HG03095 (cell line): ENCODE measurements around the gene AAK1.
"Not testable (repeated sequence)": the region's sequence is repeated elsewhere in the genome, so short reads cannot be mapped to it uniquely, and the experiment has no call there.

Source experiments
- ATAC-seq: cut with Tn5 transposase; IDR thresholded peaks from one replicate; pipeline ENCODE4 v1.9.1; 2021; ENCODE audit warnings: moderate library complexity; ENCODE audit not compliant: unreplicated experiment

AAK1 gene

GRCh38 chr2:69459936-69460335, 183.6 kb downstream of the AAK1 start:
- ATAC-seq, result no peak

GRCh38 chr2:69456950-69457445, 186.5 kb downstream of the AAK1 start:
- ATAC-seq, result no peak

DNA sequence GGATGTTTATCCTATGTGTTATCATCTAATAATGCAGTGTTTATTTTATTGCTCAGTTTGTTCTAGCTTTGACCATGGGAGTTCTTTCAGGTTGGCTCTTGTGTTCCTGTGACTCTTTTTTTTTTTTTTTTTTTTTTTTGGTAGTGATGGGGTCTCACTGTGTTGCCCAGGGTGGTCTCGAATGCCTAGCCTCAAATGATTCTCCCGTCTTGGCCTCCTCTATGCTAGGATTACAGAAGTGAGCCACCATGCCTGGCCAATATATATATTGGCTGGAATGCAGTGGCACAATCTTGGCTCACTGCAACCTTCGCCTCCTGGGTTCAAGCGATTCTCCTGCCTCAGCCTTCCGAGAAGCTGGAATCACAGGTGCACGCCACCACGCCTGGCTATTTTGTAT, 187.4 kb downstream of the AAK1 start:
- ATAC-seq, result no peak

DNA sequence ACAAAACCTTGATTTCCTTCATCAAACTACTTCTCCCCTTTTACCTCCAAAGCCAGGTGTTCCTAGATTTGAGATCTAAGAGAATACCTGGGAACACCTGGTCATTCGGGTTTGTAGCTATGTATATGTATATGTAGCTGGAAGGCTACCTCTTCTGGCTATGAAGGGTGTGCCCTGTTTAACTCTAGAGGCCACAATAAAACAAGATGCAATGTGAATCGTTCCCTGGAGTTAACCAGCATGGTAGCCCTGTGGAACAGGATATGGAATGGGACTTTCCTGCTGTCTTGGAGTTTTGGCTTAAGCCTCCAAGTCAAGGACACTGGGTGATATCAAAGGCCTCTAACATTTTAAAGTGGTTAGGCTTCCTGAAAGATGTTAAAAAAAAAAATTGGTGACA, 188.6 kb downstream of the AAK1 start:
- ATAC-seq, result no peak

DNA sequence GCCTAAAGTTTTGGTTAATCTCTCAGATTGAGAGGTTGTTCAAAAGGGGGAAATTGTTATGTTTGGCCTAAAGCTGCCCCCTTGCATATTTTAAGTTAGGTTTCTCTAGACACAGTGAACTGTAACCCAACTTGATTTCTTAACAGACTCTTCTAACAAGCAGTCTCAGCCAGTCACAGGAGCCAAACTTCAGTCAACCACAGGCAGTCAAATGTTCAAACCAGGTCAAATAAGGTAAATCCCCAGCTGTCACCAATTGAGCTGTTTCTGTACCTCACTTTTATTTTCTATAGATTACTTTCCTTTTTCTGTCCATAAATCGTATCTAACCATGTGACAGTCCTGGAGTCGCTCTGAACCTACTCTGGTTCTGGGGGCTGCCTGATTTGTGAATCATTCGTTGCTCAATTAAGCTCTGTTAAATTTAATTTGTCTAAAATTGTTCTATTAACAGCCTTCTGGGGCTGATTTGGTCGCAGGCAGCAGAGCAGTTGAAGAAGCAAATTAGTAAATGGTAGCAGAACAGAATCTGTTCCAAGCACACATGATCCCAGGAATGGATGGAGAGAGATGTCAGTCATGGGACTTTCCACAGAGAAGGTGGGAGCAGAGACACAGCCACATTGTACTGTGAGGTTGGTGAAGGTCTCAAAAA, 189.9 kb downstream of the AAK1 start:
- peak; percentile 90 for ATAC-seq

GRCh38 chr2:69452687-69453086, 190.9 kb downstream of the AAK1 start:
- no peak for ATAC-seq

GRCh38 chr2:69450735-69451416, 192.7 kb downstream of the AAK1 start:
- no peak for ATAC-seq

DNA sequence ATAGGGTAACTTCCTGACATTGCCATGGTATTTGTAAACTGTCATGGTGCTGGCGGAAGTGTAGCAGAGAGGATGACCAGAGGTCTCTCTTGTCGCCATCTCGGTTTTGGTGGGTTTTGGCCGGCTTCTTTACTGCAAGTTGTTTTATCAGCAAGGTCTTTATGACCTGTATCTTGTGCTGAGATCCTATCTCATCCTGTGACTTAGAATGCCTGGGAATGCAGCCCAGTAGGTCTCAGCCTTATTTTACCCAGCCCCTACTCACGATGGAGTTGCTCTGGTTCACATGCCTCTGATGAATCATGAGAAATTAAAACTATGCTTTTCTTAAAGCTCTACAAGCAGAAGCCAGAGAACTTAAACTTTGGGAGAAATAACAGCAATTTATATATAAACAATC, 193.6 kb downstream of the AAK1 start:
- ATAC-seq, result no peak

DNA sequence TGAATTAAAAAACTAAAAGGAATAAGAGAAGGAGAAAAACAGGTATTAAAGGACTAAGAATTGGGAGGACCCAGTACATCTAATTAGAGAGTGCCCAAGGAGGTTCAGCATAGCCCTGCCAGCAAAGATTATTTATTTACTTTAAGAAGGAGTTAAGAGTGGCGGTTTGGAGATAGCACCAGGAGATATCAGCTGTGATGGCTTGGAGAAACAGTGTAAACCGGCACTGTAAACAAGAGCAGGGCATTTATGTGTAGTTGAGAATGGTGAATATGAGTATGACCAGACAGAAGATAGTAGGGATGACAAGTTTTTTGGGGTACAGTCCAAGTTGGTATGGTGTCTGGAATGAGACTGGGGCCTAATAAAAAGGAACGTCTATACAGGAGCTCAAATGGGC, 199.9 kb downstream of the AAK1 start:
- not testable (repeated sequence) for ATAC-seq

GRCh38 chr2:69439499-69439898, 204.0 kb downstream of the AAK1 start:
- not testable (repeated sequence) for ATAC-seq

DNA sequence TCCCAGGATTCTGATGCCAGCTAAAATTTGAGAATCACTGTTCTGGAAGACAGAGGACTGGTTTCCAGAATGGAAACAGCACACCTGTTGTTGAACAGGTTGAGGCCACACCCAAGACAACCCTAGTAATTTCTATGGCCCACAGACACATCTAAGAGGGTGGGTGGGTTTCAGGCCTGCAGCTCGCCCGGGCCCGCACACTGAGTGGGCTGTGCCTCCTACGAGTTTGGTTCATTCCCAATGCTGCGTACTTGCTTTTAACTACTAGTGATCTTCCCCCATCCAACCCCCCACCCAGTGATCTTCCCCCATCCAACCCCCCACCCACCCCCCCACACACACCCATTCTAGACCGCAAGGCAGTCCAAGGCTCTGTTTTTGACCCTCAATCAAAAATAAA, 205.0 kb downstream of the AAK1 start:
- ATAC-seq, result no peak

GRCh38 chr2:69437751-69438154, 205.8 kb downstream of the AAK1 start:
- no peak for ATAC-seq

DNA sequence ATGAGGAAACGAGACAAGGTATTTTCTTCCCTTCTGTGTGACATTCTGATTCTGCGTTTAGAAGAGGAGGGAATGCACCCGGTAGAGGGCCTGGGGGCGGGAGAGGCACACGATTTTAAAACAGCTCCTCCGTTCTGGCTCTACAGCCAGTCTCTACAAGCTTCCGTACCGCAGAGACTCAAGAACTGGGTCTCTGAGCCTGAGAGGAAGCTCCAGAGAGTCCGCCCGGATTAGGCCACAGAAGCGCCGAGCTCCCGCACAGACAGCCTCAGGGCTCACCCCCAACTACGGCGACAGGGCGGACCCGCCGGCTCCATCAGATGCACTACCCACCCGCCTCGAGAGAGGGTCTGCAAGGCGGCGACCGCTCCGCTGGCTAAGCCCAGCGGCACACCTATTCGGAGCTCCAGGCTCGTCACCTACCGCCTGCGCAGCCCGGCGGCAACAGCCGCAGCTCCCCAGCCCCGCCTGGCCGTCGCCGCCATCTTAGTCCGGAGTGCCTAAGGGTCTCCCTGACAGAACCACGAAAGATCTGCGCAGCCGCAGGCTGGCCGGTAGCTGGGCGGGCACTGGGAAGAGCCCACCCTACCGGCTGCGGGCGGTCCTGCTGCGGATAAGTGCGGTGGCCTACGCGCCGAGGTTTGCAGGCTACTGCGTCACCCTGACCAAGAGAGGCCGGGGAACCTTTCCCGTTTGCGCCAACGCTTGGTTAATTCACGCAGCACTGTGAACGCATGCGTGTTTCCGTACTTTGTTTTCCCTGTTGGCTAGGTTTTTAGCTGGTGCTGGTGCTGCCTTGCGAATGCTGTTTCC, 206.4 kb downstream of the AAK1 start, which contains the start of gene NFU1:
NFU1 (minus strand) TSS at position 498 of the 813 bp plus-strand sequence; CDS start at position 485, 13 bp downstream.
- peak; percentile 95 for ATAC-seq

DNA sequence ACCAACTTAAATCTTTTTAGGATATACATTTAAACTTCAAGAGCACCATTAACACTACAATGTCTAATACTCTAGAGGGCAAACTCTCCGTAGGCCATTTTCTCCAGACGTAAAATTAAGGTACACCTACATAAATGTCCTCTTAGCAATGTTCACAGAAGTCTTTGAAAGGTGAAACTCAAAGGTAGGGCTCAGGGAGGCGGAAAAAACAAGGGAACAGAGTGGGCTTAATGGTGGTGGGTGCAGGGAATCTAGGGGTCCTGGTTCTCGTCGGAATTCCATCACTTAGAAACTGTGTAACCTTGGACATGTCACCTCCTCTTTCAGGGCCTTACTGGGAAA, 207.0 kb downstream of the AAK1 start:
- ATAC-seq, result no peak

DNA sequence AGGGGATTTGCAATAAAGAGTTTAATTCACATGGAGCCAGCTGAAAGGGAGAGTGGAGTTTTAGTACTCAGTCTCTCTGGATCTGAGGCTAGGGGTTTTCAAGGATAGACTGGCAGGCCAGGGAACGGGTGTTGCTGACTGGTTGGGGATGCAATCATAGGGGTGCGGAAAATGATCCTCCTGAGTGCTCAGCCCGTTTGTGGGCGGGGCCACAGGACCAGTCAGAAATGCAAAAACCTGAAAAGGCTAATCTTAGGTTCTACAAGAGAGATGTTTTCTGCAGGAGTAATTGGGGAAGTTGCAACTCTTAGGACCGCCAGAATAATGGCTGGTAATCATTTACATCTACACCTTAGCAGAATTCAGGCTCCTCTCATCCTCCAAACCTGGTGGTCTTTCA, 208.8 kb downstream of the AAK1 start:
- ATAC-seq, result no peak

DNA sequence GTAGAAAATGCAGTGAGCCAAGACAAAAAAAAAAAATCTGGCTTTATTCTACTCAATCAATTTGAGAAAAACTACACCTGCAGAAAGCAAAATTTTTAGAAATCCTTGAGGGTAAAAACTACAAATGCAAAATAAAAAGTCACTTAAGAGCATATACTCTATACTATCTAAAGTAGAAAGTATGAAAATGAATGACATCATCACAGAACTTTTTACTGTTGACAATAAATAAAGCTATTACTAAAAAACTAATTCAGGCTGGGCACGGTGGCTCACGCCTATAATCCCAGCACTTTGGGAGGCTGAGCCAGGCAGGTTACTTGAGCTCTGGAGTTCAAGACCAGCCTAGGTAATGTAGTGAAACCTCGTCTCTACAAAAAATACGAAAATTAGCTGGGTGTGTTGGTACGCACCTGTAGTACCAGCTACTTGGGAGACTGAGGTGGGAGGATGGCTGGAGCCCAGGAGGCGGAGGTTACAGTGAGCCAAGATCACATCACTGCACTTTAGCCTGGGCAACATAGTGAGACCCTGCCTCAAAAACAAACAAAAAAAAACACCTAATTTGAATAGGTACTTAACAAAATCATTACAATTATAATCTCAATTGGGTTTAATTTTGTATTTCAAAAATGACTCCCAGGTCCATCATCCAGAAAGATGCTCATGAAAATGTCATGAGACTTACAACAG, 213.9 kb downstream of the AAK1 start:
- ATAC-seq, result no peak

DNA sequence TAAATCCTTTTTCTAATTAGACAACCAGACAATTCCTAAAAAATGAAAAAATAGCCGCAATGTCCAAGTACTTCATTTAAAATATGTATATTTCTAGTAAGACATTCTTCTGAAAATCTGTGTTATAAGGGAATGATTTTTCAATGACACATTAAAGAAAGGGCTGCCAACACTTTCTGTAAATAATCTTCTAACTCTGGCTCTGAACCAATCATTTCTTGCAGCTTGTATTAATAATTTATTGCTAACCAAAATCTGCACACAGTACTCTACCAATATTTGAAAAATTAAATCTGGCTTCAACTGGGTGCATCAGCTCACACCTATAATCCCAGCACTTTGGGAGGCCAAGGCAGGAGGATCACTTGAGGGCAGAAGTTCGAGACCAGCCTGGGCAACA, 214.6 kb downstream of the AAK1 start:
- no peak for ATAC-seq

DNA sequence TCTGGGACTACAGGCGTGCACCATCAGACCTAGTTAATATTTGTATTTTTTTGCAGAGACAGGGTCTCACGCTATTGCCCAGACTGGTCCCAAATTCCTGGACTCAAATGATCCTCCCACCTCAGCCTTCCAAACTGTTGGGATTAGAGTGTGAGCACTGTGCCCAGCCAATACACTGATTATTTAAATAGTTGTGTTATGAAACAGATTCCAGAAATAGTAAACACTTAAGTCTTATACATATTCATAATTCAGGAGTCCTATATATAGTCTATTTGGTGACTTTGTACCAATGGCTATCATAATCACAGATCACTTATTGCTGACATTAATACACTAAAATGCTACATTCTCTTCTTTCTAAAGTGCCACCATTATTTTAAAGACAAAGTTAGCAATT, 219.1 kb downstream of the AAK1 start:
- ATAC-seq, result no peak

GRCh38 chr2:69422198-69422597, 221.3 kb downstream of the AAK1 start:
- no peak for ATAC-seq

DNA sequence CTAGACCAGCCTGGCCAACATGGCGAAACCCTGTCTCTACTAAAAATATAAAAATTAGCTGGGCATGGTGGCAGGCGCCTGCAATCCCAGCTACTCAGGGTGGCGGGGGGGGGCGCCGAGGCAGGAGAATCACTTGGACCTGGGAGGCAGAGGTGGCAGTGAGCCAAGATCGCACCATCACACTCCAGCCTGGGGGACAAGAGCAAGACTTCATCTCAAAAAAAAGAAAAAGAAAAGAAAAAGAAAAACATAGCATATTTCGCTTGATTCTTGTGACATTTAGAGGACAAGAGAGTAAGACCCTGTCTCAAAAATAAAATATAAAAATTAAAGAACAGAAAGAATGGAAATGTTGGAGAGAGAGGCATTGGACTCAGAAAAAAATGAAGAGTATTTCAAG, 224.4 kb downstream of the AAK1 start:
- not testable (repeated sequence) for ATAC-seq

GRCh38 chr2:69416147-69416546, 227.4 kb downstream of the AAK1 start:
- no peak for ATAC-seq
